HepG2 (cell line): ENCODE measurements around the gene MBD3L5. TPM values are rescaled to one million over a fixed set of nuclear protein-coding genes. Genes with fewer than 3 reads are reported as not detected.

Experiments used
- ATRX ChIP-seq: sonication (generic); formaldehyde crosslinking; IDR thresholded peaks from 2 replicates; pipeline ENCODE4 v1.4.0; 2020; ENCODE audit warnings: missing genetic modification reagents, borderline replicate concordance
- FOSL1 ChIP-seq: sonication (generic); formaldehyde crosslinking; IDR thresholded peaks from 2 replicates; pipeline ENCODE4 v1.9.0; 2021; ENCODE audit warnings: missing genetic modification reagents, borderline replicate concordance
- KLF15 ChIP-seq: sonication (generic); formaldehyde crosslinking; IDR thresholded peaks from 2 replicates; pipeline ENCODE4 v1.8.1; 2023; ENCODE audit warnings: borderline replicate concordance, mild to moderate bottlenecking, inconsistent platforms, missing genetic modification reagents, mixed read lengths
- NFE2L1 ChIP-seq: sonication (generic); formaldehyde crosslinking; IDR thresholded peaks from 2 replicates; pipeline ENCODE4 v1.4.0; 2020; ENCODE audit warnings: missing genetic modification reagents, mild to moderate bottlenecking, borderline replicate concordance
- RXRA ChIP-seq: sonication (generic); formaldehyde crosslinking; IDR thresholded peaks from 2 replicates; pipeline ENCODE4 v1.5.1; 2020; ENCODE audit warnings: missing genetic modification reagents
- SNAPC2 ChIP-seq: sonication (generic); formaldehyde crosslinking; IDR thresholded peaks from 2 replicates; pipeline ENCODE4 v1.8.1; 2022; ENCODE audit warnings: mild to moderate bottlenecking, missing genetic modification reagents
- STAT5B ChIP-seq: sonication (generic); formaldehyde crosslinking; IDR thresholded peaks from 2 replicates; pipeline ENCODE4 v1.4.0; 2020; ENCODE audit warnings: missing genetic modification reagents
- UBTF ChIP-seq: sonication (generic); formaldehyde crosslinking; IDR thresholded peaks from 2 replicates; pipeline ENCODE4 v1.4.0; 2020; ENCODE audit warnings: mild to moderate bottlenecking, missing genetic modification reagents
- ZBTB7B ChIP-seq: sonication (generic); formaldehyde crosslinking; IDR thresholded peaks from 2 replicates; pipeline ENCODE4 v1.4.0; 2020; ENCODE audit warnings: missing genetic modification reagents
- polyA plus RNA-seq, 8 experiments: library from polyadenylated mRNA; depleted of rRNA in 3 of 8; stranded (reverse) in 7 of 8; unstranded in 1 of 8; fragments of >200 nt; fragmentation: Illumina TruSeq in 4 of 8; extraction: Trizol in 4 of 8; gene quantifications; 2 replicates each; pipeline versions ENCODE4 v1.2.1 to v1.2.3, GENCODE V29; 2011 to 2016; ENCODE audit warnings: low read depth in 4 of 8, missing spikeins in 1 of 8, mixed read lengths in 1 of 8; ENCODE audit not compliant: insufficient read depth in 1 of 8
- total RNA-seq, 5 experiments: library from RNA; depleted of rRNA; stranded (reverse); fragments of >200 nt; fragmentation: Illumina TruSeq; extraction: Trizol; gene quantifications; 2 replicates each; pipeline ENCODE4 v1.2.3, GENCODE V29; 2016; ENCODE audit warnings: low read depth in 1 of 5
- TF ChIP-seq, protein P1 (sequence below), 2 experiments: fragments of 450-650 bp in 1 of 2; sonication (generic) in 1 of 2; formaldehyde crosslinking in 1 of 2; IDR thresholded peaks; 2 replicates each; pipeline versions ENCODE4 v1.6.1 to v1.8.0; 2016 to 2022; ENCODE audit warnings: antibody characterized with exemption in 1 of 2, mild to moderate bottlenecking in 1 of 2, missing genetic modification reagents in 1 of 2
- TF ChIP-seq, protein P2 (sequence below): sonication (generic); formaldehyde crosslinking; IDR thresholded peaks from 2 replicates; pipeline ENCODE4 v1.9.0; 2021; ENCODE audit warnings: missing genetic modification reagents, borderline replicate concordance
- TF ChIP-seq, protein P3 (sequence below): IDR thresholded peaks from 2 replicates; pipeline ENCODE4 v1.6.1; 2016; ENCODE audit warnings: low read depth

The MBD3L5 gene
- total and polyA plus RNA-seq, 2 of the 13 experiments (the other 11 are each of a cell fraction or from before 2014, with no cell fraction given): not detected

- TF ChIP-seq, protein P1, sequence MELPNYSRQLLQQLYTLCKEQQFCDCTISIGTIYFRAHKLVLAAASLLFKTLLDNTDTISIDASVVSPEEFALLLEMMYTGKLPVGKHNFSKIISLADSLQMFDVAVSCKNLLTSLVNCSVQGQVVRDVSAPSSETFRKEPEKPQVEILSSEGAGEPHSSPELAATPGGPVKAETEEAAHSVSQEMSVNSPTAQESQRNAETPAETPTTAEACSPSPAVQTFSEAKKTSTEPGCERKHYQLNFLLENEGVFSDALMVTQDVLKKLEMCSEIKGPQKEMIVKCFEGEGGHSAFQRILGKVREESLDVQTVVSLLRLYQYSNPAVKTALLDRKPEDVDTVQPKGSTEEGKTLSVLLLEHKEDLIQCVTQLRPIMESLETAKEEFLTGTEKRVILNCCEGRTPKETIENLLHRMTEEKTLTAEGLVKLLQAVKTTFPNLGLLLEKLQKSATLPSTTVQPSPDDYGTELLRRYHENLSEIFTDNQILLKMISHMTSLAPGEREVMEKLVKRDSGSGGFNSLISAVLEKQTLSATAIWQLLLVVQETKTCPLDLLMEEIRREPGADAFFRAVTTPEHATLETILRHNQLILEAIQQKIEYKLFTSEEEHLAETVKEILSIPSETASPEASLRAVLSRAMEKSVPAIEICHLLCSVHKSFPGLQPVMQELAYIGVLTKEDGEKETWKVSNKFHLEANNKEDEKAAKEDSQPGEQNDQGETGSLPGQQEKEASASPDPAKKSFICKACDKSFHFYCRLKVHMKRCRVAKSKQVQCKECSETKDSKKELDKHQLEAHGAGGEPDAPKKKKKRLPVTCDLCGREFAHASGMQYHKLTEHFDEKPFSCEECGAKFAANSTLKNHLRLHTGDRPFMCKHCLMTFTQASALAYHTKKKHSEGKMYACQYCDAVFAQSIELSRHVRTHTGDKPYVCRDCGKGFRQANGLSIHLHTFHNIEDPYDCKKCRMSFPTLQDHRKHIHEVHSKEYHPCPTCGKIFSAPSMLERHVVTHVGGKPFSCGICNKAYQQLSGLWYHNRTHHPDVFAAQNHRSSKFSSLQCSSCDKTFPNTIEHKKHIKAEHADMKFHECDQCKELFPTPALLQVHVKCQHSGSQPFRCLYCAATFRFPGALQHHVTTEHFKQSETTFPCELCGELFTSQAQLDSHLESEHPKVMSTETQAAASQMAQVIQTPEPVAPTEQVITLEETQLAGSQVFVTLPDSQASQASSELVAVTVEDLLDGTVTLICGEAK (IDR thresholded peaks at IDR 0.05): peak; percentile 69
- TF ChIP-seq, protein P1 (CRISPR knock-in tag; IDR thresholded peaks at IDR 0.05): no peak
- TF ChIP-seq ATRX (CRISPR knock-in tag) (no peak), ZBTB7B (CRISPR knock-in tag) (no peak; the same call in 1 of the 2 replicates), RXRA (CRISPR knock-in tag) (no peak), SNAPC2 (CRISPR knock-in tag) (no peak), STAT5B (CRISPR knock-in tag) (no peak), FOSL1 (CRISPR knock-in tag) (no peak), UBTF (CRISPR knock-in tag) (peak; percentile 45), NFE2L1 (CRISPR knock-in tag) (0 out of 2 replicates have a peak, but pooled peaks have one; percentile 16), KLF15 (no peak)
- TF ChIP-seq, protein P2, sequence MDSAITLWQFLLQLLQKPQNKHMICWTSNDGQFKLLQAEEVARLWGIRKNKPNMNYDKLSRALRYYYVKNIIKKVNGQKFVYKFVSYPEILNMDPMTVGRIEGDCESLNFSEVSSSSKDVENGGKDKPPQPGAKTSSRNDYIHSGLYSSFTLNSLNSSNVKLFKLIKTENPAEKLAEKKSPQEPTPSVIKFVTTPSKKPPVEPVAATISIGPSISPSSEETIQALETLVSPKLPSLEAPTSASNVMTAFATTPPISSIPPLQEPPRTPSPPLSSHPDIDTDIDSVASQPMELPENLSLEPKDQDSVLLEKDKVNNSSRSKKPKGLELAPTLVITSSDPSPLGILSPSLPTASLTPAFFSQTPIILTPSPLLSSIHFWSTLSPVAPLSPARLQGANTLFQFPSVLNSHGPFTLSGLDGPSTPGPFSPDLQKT (CRISPR knock-in tag): peak; percentile 25; the same call in 1 of the 2 replicates
- TF ChIP-seq, protein P3, sequence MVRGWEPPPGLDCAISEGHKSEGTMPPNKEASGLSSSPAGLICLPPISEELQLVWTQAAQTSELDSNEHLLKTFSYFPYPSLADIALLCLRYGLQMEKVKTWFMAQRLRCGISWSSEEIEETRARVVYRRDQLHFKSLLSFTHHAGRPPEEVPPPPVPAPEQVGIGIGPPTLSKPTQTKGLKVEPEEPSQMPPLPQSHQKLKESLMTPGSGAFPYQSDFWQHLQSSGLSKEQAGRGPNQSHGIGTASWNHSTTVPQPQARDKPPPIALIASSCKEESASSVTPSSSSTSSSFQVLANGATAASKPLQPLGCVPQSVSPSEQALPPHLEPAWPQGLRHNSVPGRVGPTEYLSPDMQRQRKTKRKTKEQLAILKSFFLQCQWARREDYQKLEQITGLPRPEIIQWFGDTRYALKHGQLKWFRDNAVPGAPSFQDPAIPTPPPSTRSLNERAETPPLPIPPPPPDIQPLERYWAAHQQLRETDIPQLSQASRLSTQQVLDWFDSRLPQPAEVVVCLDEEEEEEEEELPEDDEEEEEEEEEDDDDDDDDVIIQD: no peak
These were observed 38.9 kb downstream of the MBD3L5 start, which contains the start of gene ZNF557 (continued) for GRCh38 chr19:7069042-7069903.
